Measurements from ENCODE around the gene EDIL3. TPM values are rescaled to one million over a fixed set of nuclear protein-coding genes. Genes with fewer than 3 reads are reported as not detected.

EDIL3 gene
- total RNA-seq, 2 donors from 2014 or later = 4.6 to 5.5 TPM

GRCh38 chr5:84113246-84114105, 271.2 kb downstream of the EDIL3 start:
- H3K27me3 ChIP-seq (replicated peaks; ENCODE audit: insufficient read depth) = no peaks in the 10 kb centered on the region
- no peak overlapping the region for H3K27ac ChIP-seq
- no peaks in the 10 kb centered on the region for H3K9me3 ChIP-seq
- H3K4me1 ChIP-seq (replicated peaks) = no peaks in the 10 kb centered on the region
- no peak overlapping the region for H3K4me3 ChIP-seq
- TF ChIP-seq CTCF (IDR thresholded peaks at IDR 0.05) = no peak
- no peak for TF ChIP-seq POLR2A (IDR thresholded peaks at IDR 0.05)
- no peak for TF ChIP-seq POLR2AphosphoS5 (IDR thresholded peaks at IDR 0.05)
- 79% methylated on average over 6 of the region's 6 CpGs for WGBS
- DNase-seq (ENCODE audit: low spot score) = no peak
- H3K36me3 ChIP-seq = no peaks in the 10 kb centered on the region
- intact Hi-C loops (cut with DNase I) = no loop called here

GRCh38 chr5:84092738-84093137, 291.9 kb downstream of the EDIL3 start:
- no peaks in the 10 kb centered on the region for H3K4me1 ChIP-seq (replicated peaks)
- no peak for DNase-seq (ENCODE audit: low spot score)
- no peaks in the 10 kb centered on the region for H3K27me3 ChIP-seq (replicated peaks; ENCODE audit: insufficient read depth)
- intact Hi-C loops (cut with DNase I) = no loop called here
- no peaks in the 10 kb centered on the region for H3K9me3 ChIP-seq
- WGBS = 81% methylated on average over 3 of the region's 3 CpGs
- H3K36me3 ChIP-seq = no peaks in the 10 kb centered on the region
- H3K4me3 ChIP-seq = no peak overlapping the region
- H3K27ac ChIP-seq = no peak overlapping the region
- TF ChIP-seq CTCF (IDR thresholded peaks at IDR 0.05) (no peak), POLR2A (IDR thresholded peaks at IDR 0.05) (no peak), POLR2AphosphoS5 (IDR thresholded peaks at IDR 0.05) (no peak)

- no peaks in the 10 kb centered on the region for H3K27me3 ChIP-seq (replicated peaks; ENCODE audit: insufficient read depth)
- H3K36me3 ChIP-seq = no peaks in the 10 kb centered on the region
- H3K27ac ChIP-seq = no peak overlapping the region
- DNase-seq (ENCODE audit: low spot score) = no peak
- no peaks in the 10 kb centered on the region for H3K9me3 ChIP-seq
- H3K4me3 ChIP-seq = no peak overlapping the region
- H3K4me1 ChIP-seq (replicated peaks) = no peaks in the 10 kb centered on the region
- 42% methylated on average over 4 of the region's 4 CpGs for WGBS
- intact Hi-C loops (cut with DNase I) = no loop called here
- TF ChIP-seq CTCF (IDR thresholded peaks at IDR 0.05) (no peak), POLR2A (IDR thresholded peaks at IDR 0.05) (no peak), POLR2AphosphoS5 (IDR thresholded peaks at IDR 0.05) (no peak)
Measured at GRCh38 chr5:84091127-84091799, 293.4 kb downstream of the EDIL3 start.

GRCh38 chr5:84088996-84089395, 295.7 kb downstream of the EDIL3 start:
- WGBS = 77% methylated on average over 2 of the region's 2 CpGs
- no peak for TF ChIP-seq POLR2A (IDR thresholded peaks at IDR 0.05)
- peak in 1 of 4 experiments; percentile 14 for TF ChIP-seq CTCF (IDR thresholded peaks at IDR 0.05)

More at GRCh38 chr5:84088996-84089395, 295.7 kb downstream of the EDIL3 start:
- Histone ChIP-seq H3K9me3 (no peaks in the 10 kb centered on the region), H3K4me1 (replicated peaks) (no peaks in the 10 kb centered on the region), H3K27ac (no peak overlapping the region), H3K4me3 (no peak overlapping the region), H3K27me3 (replicated peaks; ENCODE audit: insufficient read depth) (no peaks in the 10 kb centered on the region), H3K36me3 (no peaks in the 10 kb centered on the region)
- DNase-seq (ENCODE audit: low spot score) = no peak
- intact Hi-C loops (cut with DNase I) = no loop called here

Data from prostate gland (tissue), 2 donors.